HepG2 (cell line): ENCODE results near the gene ABI3.

Experiments used
- BRCA1 ChIP-seq: sonication (generic); formaldehyde crosslinking; IDR thresholded peaks from 2 replicates; pipeline ENCODE4 v1.4.0; 2020; ENCODE audit warnings: missing genetic modification reagents
- GLI4 ChIP-seq: sonication (generic); formaldehyde crosslinking; IDR thresholded peaks from 2 replicates; pipeline ENCODE4 v1.5.1; 2020; ENCODE audit warnings: missing genetic modification reagents, mild to moderate bottlenecking, moderate library complexity, borderline replicate concordance
- TF ChIP-seq, protein P1 (sequence below): sonication (generic); formaldehyde crosslinking; IDR thresholded peaks from 2 replicates; pipeline ENCODE4 v1.5.0; 2020; ENCODE audit warnings: missing genetic modification reagents
- TF ChIP-seq, protein P2 (sequence below): IDR thresholded peaks from 2 replicates; pipeline ENCODE4 v1.6.1; 2012; ENCODE audit warnings: inconsistent platforms

DNA sequence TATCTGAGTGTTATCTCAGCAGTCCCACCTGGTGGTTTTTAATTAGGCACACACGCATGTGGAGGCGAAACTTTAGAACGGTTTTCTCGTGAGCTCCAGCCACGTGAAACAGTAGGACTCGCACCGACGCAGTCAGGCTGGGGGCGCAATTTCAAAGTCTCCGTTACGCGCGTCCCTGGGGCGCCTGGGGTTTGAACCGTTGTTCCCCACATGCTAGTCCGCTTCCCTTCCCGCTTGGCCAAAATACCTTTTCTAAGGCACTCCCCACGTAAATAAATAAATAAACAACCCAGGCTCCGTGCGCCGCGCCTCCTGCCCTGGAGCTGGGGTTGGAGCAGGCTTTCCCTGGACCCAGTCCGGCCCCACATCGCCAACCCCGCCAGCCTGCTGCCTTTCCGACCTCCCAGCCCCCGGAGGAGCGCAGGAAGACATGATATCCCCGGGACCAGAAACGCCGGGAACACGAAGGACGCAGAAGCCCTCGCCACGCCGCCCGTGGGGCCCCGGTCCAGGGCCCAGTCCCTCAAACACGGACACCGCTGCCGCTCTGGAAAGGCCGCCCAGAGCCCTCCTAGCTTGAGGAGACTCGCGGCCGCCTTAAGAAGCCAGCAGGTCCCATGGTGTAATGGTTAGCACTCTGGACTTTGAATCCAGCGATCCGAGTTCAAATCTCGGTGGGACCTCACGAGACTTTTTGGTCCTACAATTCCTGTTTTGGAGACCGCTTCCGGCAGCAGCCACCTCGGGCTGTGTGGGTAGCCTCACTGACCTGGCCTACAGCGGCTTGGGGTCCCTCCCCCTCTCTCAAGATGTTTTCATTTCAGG lies 18.4 kb upstream of the ABI3 start:
- TF ChIP-seq, protein P1, sequence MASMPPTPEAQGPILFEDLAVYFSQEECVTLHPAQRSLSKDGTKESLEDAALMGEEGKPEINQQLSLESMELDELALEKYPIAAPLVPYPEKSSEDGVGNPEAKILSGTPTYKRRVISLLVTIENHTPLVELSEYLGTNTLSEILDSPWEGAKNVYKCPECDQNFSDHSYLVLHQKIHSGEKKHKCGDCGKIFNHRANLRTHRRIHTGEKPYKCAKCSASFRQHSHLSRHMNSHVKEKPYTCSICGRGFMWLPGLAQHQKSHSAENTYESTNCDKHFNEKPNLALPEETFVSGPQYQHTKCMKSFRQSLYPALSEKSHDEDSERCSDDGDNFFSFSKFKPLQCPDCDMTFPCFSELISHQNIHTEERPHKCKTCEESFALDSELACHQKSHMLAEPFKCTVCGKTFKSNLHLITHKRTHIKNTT (CRISPR knock-in tag), result peak; percentile 89; the same call in 1 of the 2 replicates
- TF ChIP-seq, protein P2, sequence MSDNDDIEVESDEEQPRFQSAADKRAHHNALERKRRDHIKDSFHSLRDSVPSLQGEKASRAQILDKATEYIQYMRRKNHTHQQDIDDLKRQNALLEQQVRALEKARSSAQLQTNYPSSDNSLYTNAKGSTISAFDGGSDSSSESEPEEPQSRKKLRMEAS, result peak; percentile 99
- TF ChIP-seq BRCA1 (CRISPR knock-in tag) (peak; percentile 53; the same call in 1 of the 2 replicates), GLI4 (CRISPR knock-in tag) (peak; percentile 86; the same call in 1 of the 2 replicates)
